ENCODE results near the gene WFDC10B.

The WFDC10B gene

DNA sequence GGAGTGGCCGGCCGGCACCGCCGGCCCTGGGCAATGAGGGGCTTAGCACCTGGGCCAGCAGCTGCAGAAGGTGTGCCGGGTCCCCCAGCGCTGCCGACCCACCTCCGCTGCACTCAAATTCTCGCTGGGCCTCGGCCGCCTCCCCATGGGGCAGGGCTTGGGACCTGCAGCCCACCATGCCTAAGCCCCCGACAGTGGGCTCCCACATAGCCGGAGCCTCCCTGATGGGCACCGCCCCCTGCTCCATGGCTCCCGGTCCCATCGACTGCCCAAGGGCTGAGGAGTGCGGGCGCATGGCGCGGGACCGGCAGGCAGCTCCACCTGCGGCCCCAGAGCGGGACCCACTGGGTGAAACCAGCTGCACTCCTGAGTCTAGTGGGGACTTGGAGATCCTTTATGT is 31.2 kb upstream of the WFDC10B start:
- Histone ChIP-seq H3K4me2 (ENCODE audit: low read length) (no peak overlapping the region), H2AFZ (no peak overlapping the region), H3K36me3 (ENCODE audit: control insufficient read depth, insufficient read depth, low read length) (no peaks in the 10 kb centered on the region), H3K9me3 (ENCODE audit: control insufficient read depth, low read length) (no peaks in the 10 kb centered on the region), H3K79me2 (no peaks in the 10 kb centered on the region), H3K27me3 (ENCODE audit: control insufficient read depth, insufficient read depth, low read length) (no peaks in the 10 kb centered on the region), H3K4me1 (no peaks in the 10 kb centered on the region), H3K27ac (no peak overlapping the region), H3K9ac (no peak overlapping the region), H3K4me3 (ENCODE audit: low read depth, low read length) (no peak overlapping the region)
- TF ChIP-seq, protein P1, sequence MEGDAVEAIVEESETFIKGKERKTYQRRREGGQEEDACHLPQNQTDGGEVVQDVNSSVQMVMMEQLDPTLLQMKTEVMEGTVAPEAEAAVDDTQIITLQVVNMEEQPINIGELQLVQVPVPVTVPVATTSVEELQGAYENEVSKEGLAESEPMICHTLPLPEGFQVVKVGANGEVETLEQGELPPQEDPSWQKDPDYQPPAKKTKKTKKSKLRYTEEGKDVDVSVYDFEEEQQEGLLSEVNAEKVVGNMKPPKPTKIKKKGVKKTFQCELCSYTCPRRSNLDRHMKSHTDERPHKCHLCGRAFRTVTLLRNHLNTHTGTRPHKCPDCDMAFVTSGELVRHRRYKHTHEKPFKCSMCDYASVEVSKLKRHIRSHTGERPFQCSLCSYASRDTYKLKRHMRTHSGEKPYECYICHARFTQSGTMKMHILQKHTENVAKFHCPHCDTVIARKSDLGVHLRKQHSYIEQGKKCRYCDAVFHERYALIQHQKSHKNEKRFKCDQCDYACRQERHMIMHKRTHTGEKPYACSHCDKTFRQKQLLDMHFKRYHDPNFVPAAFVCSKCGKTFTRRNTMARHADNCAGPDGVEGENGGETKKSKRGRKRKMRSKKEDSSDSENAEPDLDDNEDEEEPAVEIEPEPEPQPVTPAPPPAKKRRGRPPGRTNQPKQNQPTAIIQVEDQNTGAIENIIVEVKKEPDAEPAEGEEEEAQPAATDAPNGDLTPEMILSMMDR (IDR thresholded peaks at IDR 0.05), result no peak

DNA sequence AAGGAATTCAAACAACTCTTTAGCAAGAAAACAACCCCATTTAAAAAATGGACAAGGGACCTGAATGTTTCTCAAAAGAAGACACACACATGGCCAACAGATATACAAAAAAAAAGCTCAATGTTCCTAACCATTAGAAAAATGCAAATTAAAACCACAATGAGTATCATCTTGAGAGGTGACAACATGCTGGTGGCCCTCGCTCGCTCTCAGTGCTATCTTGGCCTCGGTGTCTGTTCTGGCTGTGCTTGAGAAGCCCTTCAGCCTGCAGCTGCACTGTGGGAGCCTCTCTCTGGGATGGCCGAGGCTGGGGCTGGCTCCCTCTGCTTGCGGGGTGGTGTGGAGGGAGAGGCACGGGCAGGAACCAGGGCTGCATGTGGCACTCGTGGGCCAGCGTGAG is 30.7 kb upstream of the WFDC10B start:
- Histone ChIP-seq H3K27ac (no peak overlapping the region), H3K9me3 (ENCODE audit: control insufficient read depth, low read length) (no peaks in the 10 kb centered on the region), H3K9ac (no peak overlapping the region), H2AFZ (no peak overlapping the region), H3K4me3 (ENCODE audit: low read depth, low read length) (no peak overlapping the region), H3K79me2 (no peaks in the 10 kb centered on the region), H3K27me3 (ENCODE audit: control insufficient read depth, insufficient read depth, low read length) (no peaks in the 10 kb centered on the region), H3K4me1 (no peaks in the 10 kb centered on the region), H3K4me2 (ENCODE audit: low read length) (no peak overlapping the region), H3K36me3 (ENCODE audit: control insufficient read depth, insufficient read depth, low read length) (no peaks in the 10 kb centered on the region)
- TF ChIP-seq, protein P1 (IDR thresholded peaks at IDR 0.05), result no peak

DNA sequence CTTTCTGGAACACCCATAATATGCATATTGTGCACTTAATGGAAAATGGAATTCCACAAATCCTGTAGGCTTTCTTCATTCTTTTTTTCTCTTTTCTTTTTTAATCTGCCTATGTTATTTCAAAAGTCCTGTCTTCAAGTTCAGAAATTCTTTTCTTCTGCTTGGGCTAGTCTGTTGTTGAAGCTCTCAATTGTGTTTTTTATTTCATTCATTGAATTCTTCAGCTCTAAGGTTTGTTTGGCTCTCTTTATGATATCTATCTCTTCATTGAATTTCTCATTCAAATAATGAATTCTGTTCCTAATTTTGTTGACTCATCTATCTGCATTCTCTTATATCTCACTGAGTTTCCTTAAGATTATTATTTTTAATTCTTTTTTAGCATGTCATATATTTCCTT is 27.4 kb upstream of the WFDC10B start:
- H3K9me3 ChIP-seq (ENCODE audit: control insufficient read depth, low read length), result no peaks in the 10 kb centered on the region
- H3K36me3 ChIP-seq (ENCODE audit: control insufficient read depth, insufficient read depth, low read length), result no peaks in the 10 kb centered on the region
- no peak overlapping the region for H3K4me2 ChIP-seq (ENCODE audit: low read length)
- no peak overlapping the region for H2AFZ ChIP-seq
- no peak overlapping the region for H3K4me3 ChIP-seq (ENCODE audit: low read depth, low read length)
- H3K9ac ChIP-seq, result no peak overlapping the region
- TF ChIP-seq, protein P1 (IDR thresholded peaks at IDR 0.05), result no peak
- no peaks in the 10 kb centered on the region for H3K27me3 ChIP-seq (ENCODE audit: control insufficient read depth, insufficient read depth, low read length)
- H3K27ac ChIP-seq, result no peak overlapping the region
- no peaks in the 10 kb centered on the region for H3K79me2 ChIP-seq
- H3K4me1 ChIP-seq, result no peaks in the 10 kb centered on the region

DNA sequence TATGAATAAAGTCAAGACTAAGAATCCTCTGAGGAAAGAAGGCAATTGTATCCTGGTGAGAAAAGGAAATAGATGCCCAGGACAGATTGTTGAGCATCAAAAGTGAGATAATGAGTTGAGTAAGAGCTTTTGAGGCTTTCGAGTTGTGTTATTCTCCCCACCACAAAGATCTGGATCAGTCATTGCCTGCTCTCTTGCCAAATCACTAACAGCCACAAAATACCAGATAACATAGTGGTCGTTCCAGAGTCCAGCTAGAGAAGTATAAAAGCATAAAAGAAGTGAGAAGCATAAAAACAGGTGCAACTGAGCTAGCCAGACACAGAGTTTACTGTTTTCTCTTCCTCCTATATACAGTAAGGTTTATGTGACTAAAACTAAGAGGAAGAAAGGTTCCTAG is 22.2 kb upstream of the WFDC10B start:
- no peaks in the 10 kb centered on the region for H3K4me1 ChIP-seq
- H3K4me2 ChIP-seq (ENCODE audit: low read length), result no peak overlapping the region
- H3K27me3 ChIP-seq (ENCODE audit: control insufficient read depth, insufficient read depth, low read length), result no peaks in the 10 kb centered on the region
- TF ChIP-seq, protein P1 (IDR thresholded peaks at IDR 0.05), result no peak
- no peak overlapping the region for H3K27ac ChIP-seq
- no peak overlapping the region for H2AFZ ChIP-seq
- H3K9ac ChIP-seq, result no peak overlapping the region
- H3K36me3 ChIP-seq (ENCODE audit: control insufficient read depth, insufficient read depth, low read length), result no peaks in the 10 kb centered on the region
- H3K9me3 ChIP-seq (ENCODE audit: control insufficient read depth, low read length), result no peaks in the 10 kb centered on the region
- no peaks in the 10 kb centered on the region for H3K79me2 ChIP-seq
- no peak overlapping the region for H3K4me3 ChIP-seq (ENCODE audit: low read depth, low read length)

DNA sequence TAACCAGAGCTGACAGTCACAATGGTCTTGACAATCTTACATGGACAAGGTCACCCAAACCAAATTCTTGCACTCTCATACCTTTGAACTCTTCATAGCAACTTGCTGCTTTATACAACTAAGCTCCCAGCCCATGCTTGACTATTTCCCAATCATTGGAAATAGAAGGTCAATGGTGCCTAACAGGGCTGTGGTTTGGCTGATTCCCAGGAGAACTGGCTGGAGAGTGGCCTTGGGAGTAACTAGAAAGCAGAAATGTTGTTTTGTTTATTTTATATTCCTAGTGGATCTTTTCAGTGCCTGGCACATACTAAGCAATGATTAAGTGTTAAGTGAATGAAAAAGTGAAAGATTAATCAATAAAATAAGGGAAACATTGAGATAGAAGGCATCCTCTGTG is 20.3 kb upstream of the WFDC10B start:
- Histone ChIP-seq H3K27ac (no peak overlapping the region), H3K9ac (no peak overlapping the region), H3K4me3 (ENCODE audit: low read depth, low read length) (no peak overlapping the region), H3K9me3 (ENCODE audit: control insufficient read depth, low read length) (no peaks in the 10 kb centered on the region), H3K27me3 (ENCODE audit: control insufficient read depth, insufficient read depth, low read length) (no peaks in the 10 kb centered on the region), H3K36me3 (ENCODE audit: control insufficient read depth, insufficient read depth, low read length) (no peaks in the 10 kb centered on the region), H2AFZ (no peak overlapping the region), H3K79me2 (no peaks in the 10 kb centered on the region), H3K4me2 (ENCODE audit: low read length) (no peak overlapping the region), H3K4me1 (no peaks in the 10 kb centered on the region)
- TF ChIP-seq, protein P1 (IDR thresholded peaks at IDR 0.05), result no peak
